Lower leg skin (tissue), 3 donors: ENCODE results near the gene NUMB.

ENCODE experiments used
- CTCF ChIP-seq, 3 donors: fragments of 450-650 bp; IDR thresholded peaks; one replicate each; pipeline ENCODE4 v1.5.1; 2016; ENCODE audit warnings: antibody characterized with exemption in 3 of 3, mild to moderate bottlenecking in 3 of 3, moderate library complexity in 2 of 3
- POLR2A ChIP-seq, 2 donors: fragments of 450-650 bp; IDR thresholded peaks; one replicate each; pipeline ENCODE4 v1.6.1; 2016 to 2017; ENCODE audit warnings: antibody characterized with exemption in 2 of 2, mild to moderate bottlenecking in 1 of 2, moderate library complexity in 1 of 2

- no peak for TF ChIP-seq CTCF (IDR thresholded peaks at IDR 0.05)
- no peak for TF ChIP-seq POLR2A (IDR thresholded peaks at IDR 0.05)
These were observed 133.8 kb downstream of the NUMB start for GRCh38 chr14:73324533-73324932.
